Measurements from ENCODE around the gene STAT3. TPM values are rescaled to one million over a fixed set of nuclear protein-coding genes. Genes with fewer than 3 reads are reported as not detected.
"Not testable (repeated sequence)": the region's sequence is repeated elsewhere in the genome, so short reads cannot be mapped to it uniquely, and the experiment has no call there.

STAT3 gene
- total RNA-seq, 4 donors from 2014 or later, result 214 to 433 (median 280) TPM

DNA sequence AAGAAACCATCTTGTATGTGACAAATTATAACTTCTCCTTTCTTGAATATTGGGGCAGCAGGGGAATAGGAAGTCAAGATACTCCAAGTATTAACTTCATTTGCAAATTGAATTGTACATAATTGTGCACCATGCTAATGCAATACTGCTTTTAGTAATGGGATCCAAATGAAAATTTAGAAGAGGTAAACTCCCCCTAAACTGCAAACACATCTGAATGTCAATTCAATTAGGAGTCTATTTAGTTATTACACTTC lies 116.5 kb downstream of the STAT3 start:
- ATAC-seq (ENCODE audit: low FRiP score) (no peak), DNase-seq (ENCODE audit: low spot score) (no peak)
- TF ChIP-seq, protein P1, sequence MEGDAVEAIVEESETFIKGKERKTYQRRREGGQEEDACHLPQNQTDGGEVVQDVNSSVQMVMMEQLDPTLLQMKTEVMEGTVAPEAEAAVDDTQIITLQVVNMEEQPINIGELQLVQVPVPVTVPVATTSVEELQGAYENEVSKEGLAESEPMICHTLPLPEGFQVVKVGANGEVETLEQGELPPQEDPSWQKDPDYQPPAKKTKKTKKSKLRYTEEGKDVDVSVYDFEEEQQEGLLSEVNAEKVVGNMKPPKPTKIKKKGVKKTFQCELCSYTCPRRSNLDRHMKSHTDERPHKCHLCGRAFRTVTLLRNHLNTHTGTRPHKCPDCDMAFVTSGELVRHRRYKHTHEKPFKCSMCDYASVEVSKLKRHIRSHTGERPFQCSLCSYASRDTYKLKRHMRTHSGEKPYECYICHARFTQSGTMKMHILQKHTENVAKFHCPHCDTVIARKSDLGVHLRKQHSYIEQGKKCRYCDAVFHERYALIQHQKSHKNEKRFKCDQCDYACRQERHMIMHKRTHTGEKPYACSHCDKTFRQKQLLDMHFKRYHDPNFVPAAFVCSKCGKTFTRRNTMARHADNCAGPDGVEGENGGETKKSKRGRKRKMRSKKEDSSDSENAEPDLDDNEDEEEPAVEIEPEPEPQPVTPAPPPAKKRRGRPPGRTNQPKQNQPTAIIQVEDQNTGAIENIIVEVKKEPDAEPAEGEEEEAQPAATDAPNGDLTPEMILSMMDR (IDR thresholded peaks at IDR 0.05), result no peak

DNA sequence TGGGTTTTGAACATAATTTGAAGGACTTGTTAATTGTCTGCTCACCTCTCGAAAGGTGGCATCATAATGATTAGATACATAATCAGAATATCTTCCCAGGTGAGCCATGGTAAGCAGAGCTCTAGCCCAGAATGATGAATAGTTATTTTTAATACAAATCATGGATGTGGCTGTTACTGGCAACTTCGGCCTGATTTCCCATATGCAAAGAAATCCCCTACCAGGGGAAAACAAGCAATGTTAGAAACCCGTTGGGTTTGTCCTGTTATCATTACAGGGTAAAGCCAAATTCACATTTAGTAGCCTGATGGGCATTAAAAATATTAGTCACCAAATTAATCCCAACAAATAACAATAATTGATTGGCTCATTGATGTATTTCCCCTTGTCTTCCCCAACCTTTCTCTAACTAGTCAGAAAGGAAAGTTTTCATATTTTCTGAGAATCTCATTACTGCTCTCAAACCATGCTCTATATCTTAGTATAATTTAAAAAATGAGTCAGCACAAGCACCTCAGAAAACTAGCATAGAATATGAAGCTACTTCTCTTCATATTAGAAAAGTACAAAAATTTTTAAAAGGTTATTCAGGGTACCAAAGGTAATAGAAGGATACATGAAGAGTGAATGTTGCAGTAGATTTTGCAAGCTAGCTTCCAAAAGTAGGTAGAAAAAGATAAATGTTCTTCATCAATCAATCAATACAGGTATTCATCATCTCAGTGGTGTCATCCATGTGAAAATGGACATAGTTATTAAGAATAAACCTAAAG lies 117.0 kb downstream of the STAT3 start:
- TF ChIP-seq, protein P1 (IDR thresholded peaks at IDR 0.05), result no peak
- no peak for DNase-seq (ENCODE audit: low spot score)
- no peak for ATAC-seq (ENCODE audit: low FRiP score)

DNA sequence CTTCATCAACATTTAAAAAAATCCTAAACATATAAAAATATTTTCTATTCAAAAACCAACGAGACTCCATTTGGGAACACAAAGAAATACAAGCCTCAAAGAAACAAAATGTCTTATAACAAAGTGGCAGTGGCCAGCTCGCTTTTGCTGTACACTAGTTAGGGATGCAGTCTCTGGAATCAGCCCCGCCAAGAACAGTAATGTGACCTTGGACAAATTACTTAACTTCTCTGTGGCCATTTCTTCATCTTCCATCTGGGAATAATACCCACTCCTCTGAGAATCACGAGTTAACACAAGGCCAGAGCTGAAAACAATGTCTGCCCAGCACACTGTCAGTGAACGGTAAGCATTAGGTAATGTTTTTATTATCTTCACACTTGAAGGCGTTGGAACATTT lies 117.6 kb downstream of the STAT3 start:
- ATAC-seq (ENCODE audit: low FRiP score), result no peak
- TF ChIP-seq, protein P1 (IDR thresholded peaks at IDR 0.05), result no peak
- DNase-seq (ENCODE audit: low spot score), result no peak

DNA sequence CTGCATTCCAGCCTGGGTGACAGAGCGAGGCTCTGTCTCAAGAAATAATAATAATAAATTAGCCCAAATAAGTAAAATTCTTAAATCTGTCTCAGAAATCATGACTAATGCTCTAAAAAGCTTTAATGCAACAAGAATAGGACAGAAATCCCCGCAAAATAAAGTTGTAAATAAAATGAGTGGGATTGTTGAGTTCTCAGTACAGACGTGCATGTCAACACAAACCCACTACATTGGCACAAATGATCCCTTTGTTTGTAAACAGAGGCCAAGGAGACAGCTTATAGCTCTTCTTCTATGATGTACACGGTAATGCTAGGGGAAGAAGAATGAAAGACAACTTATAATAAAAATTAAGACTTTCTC lies 118.1 kb downstream of the STAT3 start:
- TF ChIP-seq, protein P1 (IDR thresholded peaks at IDR 0.05), result no peak
- DNase-seq (ENCODE audit: low spot score) (no peak), ATAC-seq (ENCODE audit: low FRiP score) (no peak)

DNA sequence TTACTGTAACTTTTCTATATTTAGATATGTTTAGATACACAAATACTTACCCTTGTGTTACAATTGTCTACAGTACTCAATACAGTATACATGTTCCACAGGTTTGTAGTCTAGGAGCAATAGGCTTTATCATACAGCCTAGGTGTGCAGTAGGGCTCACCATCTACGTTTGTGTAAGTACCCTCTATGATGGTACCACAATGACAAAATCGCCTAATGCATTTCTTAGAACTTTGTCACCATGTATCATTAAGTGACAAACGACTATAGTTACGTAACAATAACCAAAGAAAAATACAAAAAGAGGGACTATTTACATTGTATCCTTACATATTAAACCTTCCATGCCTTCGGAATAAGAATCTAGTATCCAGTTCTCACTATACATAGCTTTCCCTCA lies 120.0 kb downstream of the STAT3 start:
- TF ChIP-seq, protein P1 (IDR thresholded peaks at IDR 0.05), result no peak
- DNase-seq (ENCODE audit: low spot score) (no peak), ATAC-seq (ENCODE audit: low FRiP score) (no peak)

DNA sequence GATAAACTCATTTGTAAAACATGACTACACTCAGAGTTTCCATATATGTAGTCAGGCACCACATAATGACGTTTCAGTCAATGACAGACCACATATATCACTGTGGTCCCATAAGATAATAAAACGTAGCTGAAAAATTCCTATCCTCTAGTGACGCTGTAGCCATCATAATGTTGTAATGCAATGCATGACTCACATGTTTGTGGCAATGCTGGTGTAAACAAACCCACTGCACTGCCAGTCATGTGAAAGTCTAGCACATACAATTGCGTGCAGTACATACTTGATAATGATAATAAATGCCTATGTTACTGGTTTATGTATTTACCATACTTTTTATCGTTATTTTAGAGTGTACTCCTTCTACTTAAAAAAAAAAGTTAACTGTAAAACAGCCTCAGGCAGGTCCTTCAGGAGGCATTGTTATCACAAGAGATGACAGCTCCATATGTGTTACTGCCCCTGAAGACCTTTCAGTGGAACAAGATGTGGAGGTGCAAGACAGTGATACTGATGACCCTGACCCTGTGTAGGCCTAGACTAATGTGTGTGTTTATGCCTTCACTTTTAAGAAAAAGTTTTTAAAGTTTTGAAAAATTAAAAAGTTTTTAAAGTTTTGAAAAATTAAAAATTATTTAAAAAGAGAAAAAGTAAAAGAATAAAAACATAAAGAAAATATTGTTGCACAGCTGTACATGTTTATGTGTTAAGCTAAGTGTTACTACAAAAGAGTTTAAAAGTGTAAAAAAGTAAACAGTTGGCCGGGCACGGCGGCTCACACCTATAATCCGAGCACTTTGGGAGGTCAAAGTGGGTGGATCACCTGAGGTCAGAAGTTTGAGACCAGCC lies 121.1 kb downstream of the STAT3 start:
- TF ChIP-seq, protein P1 (IDR thresholded peaks at IDR 0.05), result no peak
- DNase-seq (ENCODE audit: low spot score) (no peak), ATAC-seq (ENCODE audit: low FRiP score) (peak; percentile 59)

- DNase-seq (ENCODE audit: low spot score) (no peak), ATAC-seq (ENCODE audit: low FRiP score) (no peak)
- TF ChIP-seq, protein P1 (IDR thresholded peaks at IDR 0.05), result no peak
Observed at GRCh38 chr17:42266462-42266861, 121.8 kb downstream of the STAT3 start.

- ATAC-seq (ENCODE audit: low FRiP score); DNase-seq (ENCODE audit: low spot score): not testable (repeated sequence)
Observed at GRCh38 chr17:42264366-42264765, 123.9 kb downstream of the STAT3 start.

All from omental fat pad (tissue), 4 donors.